ENCODE results near the gene ARL4C.

GRCh38 chr2:234453216-234453615 lies 43.7 kb downstream of the ARL4C start:
- no peak for TF ChIP-seq CTCF (IDR thresholded peaks at IDR 0.05)
- TF ChIP-seq POLR2A (IDR thresholded peaks at IDR 0.05): no peak

Measured in adrenal gland (tissue), 5 donors.